ENCODE measurements around the gene SCAMP4.

The SCAMP4 gene

GRCh38 chr19:1912760-1913505, 7.7 kb downstream of the SCAMP4 start:
- DNase-seq (ENCODE audit: low read depth): no peak

GRCh38 chr19:1913781-1914577, 8.8 kb downstream of the SCAMP4 start:
- no peak for DNase-seq (ENCODE audit: low read depth)

GRCh38 chr19:1914826-1915341, 9.7 kb downstream of the SCAMP4 start:
- DNase-seq (ENCODE audit: low read depth): no peak

- no peak for DNase-seq (ENCODE audit: low read depth)
Observed at GRCh38 chr19:1917146-1917545, 11.9 kb downstream of the SCAMP4 start.

- no peak for DNase-seq (ENCODE audit: low read depth)
Observed at GRCh38 chr19:1917926-1918325, 12.7 kb downstream of the SCAMP4 start.

- DNase-seq (ENCODE audit: low read depth): no peak
Observed at GRCh38 chr19:1918975-1919374, 13.8 kb downstream of the SCAMP4 start.

- no peak for DNase-seq (ENCODE audit: low read depth)
Observed at GRCh38 chr19:1920644-1921043, 15.4 kb downstream of the SCAMP4 start.

GRCh38 chr19:1921326-1921725, 16.1 kb downstream of the SCAMP4 start:
- no peak for DNase-seq (ENCODE audit: low read depth)

- no peak for DNase-seq (ENCODE audit: low read depth)
Observed at GRCh38 chr19:1921825-1922224, 16.6 kb downstream of the SCAMP4 start.

GRCh38 chr19:1922803-1923202, 17.6 kb downstream of the SCAMP4 start:
- no peak for DNase-seq (ENCODE audit: low read depth)

- no peak for DNase-seq (ENCODE audit: low read depth)
Observed at GRCh38 chr19:1923319-1923718, 18.1 kb downstream of the SCAMP4 start.

GRCh38 chr19:1924320-1924961, 19.2 kb downstream of the SCAMP4 start:
- DNase-seq (ENCODE audit: low read depth): no peak

GRCh38 chr19:1925544-1925943, 20.3 kb downstream of the SCAMP4 start:
- DNase-seq (ENCODE audit: low read depth): no peak

- DNase-seq (ENCODE audit: low read depth): peak; percentile 75
Observed at GRCh38 chr19:1929021-1929742, 24.0 kb downstream of the SCAMP4 start.

- DNase-seq (ENCODE audit: low read depth): no peak
Observed at GRCh38 chr19:1931445-1931844, 26.2 kb downstream of the SCAMP4 start.

GRCh38 chr19:1932395-1932794, 27.2 kb downstream of the SCAMP4 start:
- DNase-seq (ENCODE audit: low read depth): no peak

- no peak for DNase-seq (ENCODE audit: low read depth)
Observed at GRCh38 chr19:1933244-1933643, 28.0 kb downstream of the SCAMP4 start.

GRCh38 chr19:1933942-1934341, 28.7 kb downstream of the SCAMP4 start:
- no peak for DNase-seq (ENCODE audit: low read depth)

- DNase-seq (ENCODE audit: low read depth): no peak
Observed at GRCh38 chr19:1935484-1936208, 30.4 kb downstream of the SCAMP4 start.

- DNase-seq (ENCODE audit: low read depth): no peak
Observed at GRCh38 chr19:1936430-1936829, 31.2 kb downstream of the SCAMP4 start.

GRCh38 chr19:1936916-1937610, 31.9 kb downstream of the SCAMP4 start:
- no peak for DNase-seq (ENCODE audit: low read depth)
